ENCODE measurements around the gene ENG. TPM values are rescaled to one million over a fixed set of nuclear protein-coding genes. Genes with fewer than 3 reads are reported as not detected.

The ENG gene
- total and polyA plus RNA-seq, 2 of the 4 experiments (the other 2 are of a cell fraction), result 3.6 to 83.3 TPM

GRCh38 chr9:127786773-127787104 lies 67.7 kb downstream of the ENG start:
- in situ Hi-C loops (cut with MboI; ENCODE audit: low sequenced_read_pairs), result no loop called here
- peaks cover 44% of the 10 kb centered on the region for H3K36me3 ChIP-seq (ENCODE audit: control insufficient read depth, insufficient read depth, low read length)
- no peak overlapping the region for H3K18ac ChIP-seq (ENCODE audit: low read depth, low read length)
- no peaks in the 10 kb centered on the region for H3K9me3 ChIP-seq (ENCODE audit: control insufficient read depth, insufficient read depth, low read length)
- peak overlapping the region; percentile 23; the same call in 1 of the 2 replicates for H3K4ac ChIP-seq (ENCODE audit: low read depth, low read length)
- dilution Hi-C loops (cut with HindIII; ENCODE audit: low sequenced_read_pairs, unreplicated experiment), result no loop called here
- peak overlapping the region; percentile 93 for H3K27ac ChIP-seq (ENCODE audit: insufficient read depth, low read length)
- intact Hi-C loops (cut with micrococcal nuclease), result loop anchor here (1.0 kb wide), 1 partner anchor 84 kb away; no protein-coding TSS in a partner anchor
- H3K14ac ChIP-seq (replicated peaks; ENCODE audit: low read depth, low read length), result peak overlapping the region; percentile 20; the same call in 1 of the 2 replicates
- H2BK120ac ChIP-seq (ENCODE audit: low read depth, low read length), result no peak overlapping the region
- no peak overlapping the region for H4K8ac ChIP-seq (ENCODE audit: low read depth in 2 of 2, low read length in 2 of 2)
- no TSS peak for BruUV-seq (replicated peaks)
- peak overlapping the region; percentile 100 for H2AK9ac ChIP-seq (replicated peaks; ENCODE audit: low read depth, low read length, poor library complexity)
- H3K9me1 ChIP-seq (ENCODE audit: insufficient read depth, low read length), result no peaks in the 10 kb centered on the region; the same call in 1 of the 2 replicates
- peaks cover 19 to 55% of the 10 kb centered on the region in 2 experiments for H3K79me1 ChIP-seq (ENCODE audit: low read depth in 1 of 2, low read length in 2 of 2)
- no peaks in the 10 kb centered on the region for H3K27me3 ChIP-seq (ENCODE audit: control insufficient read depth, insufficient read depth, low read length)
- H4K91ac ChIP-seq (ENCODE audit: insufficient read depth, low read depth, low read length), result no peak overlapping the region
- 0% methylated on average over 4 of the region's 12 CpGs; no CpG with 5 or more reads in 1 of the 2 experiments for WGBS, 2 experiments (ENCODE audit: extremely low coverage in 2 of 2, insufficient read length in 1 of 2)
- no peak overlapping the region for H3K23ac ChIP-seq (ENCODE audit: low read depth, low read length)
- no peak overlapping the region for H2BK15ac ChIP-seq (ENCODE audit: low read depth, low read length)
- no peak for ATAC-seq (ENCODE audit: low read depth)
- H2AFZ ChIP-seq (replicated peaks; ENCODE audit: low read length, poor library complexity), result peak overlapping the region; percentile 84
- no peak overlapping the region for H4K5ac ChIP-seq (ENCODE audit: low read depth, low read length)
- ChIA-PET CTCF (interaction anchor here (0.8 to 1.0 kb wide), 2 partner anchors 83 to 124 kb away, joined by 3 to 8 read pairs; no protein-coding TSS in a partner anchor), POLR2A (ENCODE audit: unreplicated experiment) (no interaction called here)
- no peak overlapping the region for H2BK20ac ChIP-seq (ENCODE audit: low read depth, low read length)
- peak overlapping the region; percentile 41; the same call in 1 of the 2 replicates for H2AK5ac ChIP-seq (ENCODE audit: low read depth, low read length)
- peaks cover 52% of the 10 kb centered on the region for H4K20me1 ChIP-seq (ENCODE audit: insufficient read depth, low read length)
- TF ChIP-seq CHD1 (IDR thresholded peaks at IDR 0.05; ENCODE audit: low read depth, low read length), result no peak
- TF ChIP-seq MXI1 (IDR thresholded peaks at IDR 0.05; ENCODE audit: borderline replicate concordance, low read depth, low read length), result 0 out of 2 replicates have a peak, but pooled peaks have one; percentile 2
- no peak for TF ChIP-seq FOS (IDR thresholded peaks at IDR 0.05; ENCODE audit: low read depth, low read length)
- TF ChIP-seq ELK1 (IDR thresholded peaks at IDR 0.05; ENCODE audit: borderline replicate concordance, low read depth, low read length), result no peak
- no peak for TF ChIP-seq MAZ (IDR thresholded peaks at IDR 0.05; ENCODE audit: borderline replicate concordance, low read depth, low read length)
- no peak for TF ChIP-seq RCOR1 (IDR thresholded peaks at IDR 0.05; ENCODE audit: insufficient replicate concordance, low read length)
- TF ChIP-seq BHLHE40 (IDR thresholded peaks at IDR 0.05; ENCODE audit: low read depth, low read length), result no peak
- no peak for TF ChIP-seq USF2 (IDR thresholded peaks at IDR 0.05; ENCODE audit: low read depth, low read length)
- peak; percentile 48 for TF ChIP-seq CTCF (conservative IDR thresholded peaks at IDR 0.05; ENCODE audit: low read depth, low read length)
- TF ChIP-seq NFE2L2 (IDR thresholded peaks at IDR 0.05; ENCODE audit: low read depth, low read length), result no peak
- no peak for TF ChIP-seq POLR2A (IDR thresholded peaks at IDR 0.05; ENCODE audit: low read depth, low read length)
- no peak for TF ChIP-seq MAFK (IDR thresholded peaks at IDR 0.05; ENCODE audit: low read depth, low read length)
- no peak for TF ChIP-seq CEBPB (IDR thresholded peaks at IDR 0.05; ENCODE audit: low read depth, low read length)
- no peak for TF ChIP-seq RFX5 (IDR thresholded peaks at IDR 0.05; ENCODE audit: low read depth, low read length)
- TF ChIP-seq RAD21 (IDR thresholded peaks at IDR 0.05; ENCODE audit: low read length), result peak; percentile 56
- peak; percentile 49 for TF ChIP-seq SMC3 (IDR thresholded peaks at IDR 0.05; ENCODE audit: low read depth, low read length)
- peak overlapping the region; percentile 82 for H2BK5ac ChIP-seq (ENCODE audit: low read depth, low read length, poor library complexity, severe bottlenecking)
- DNase-seq, result no peak
- peak overlapping the region; percentile 95 for H3K4me3 ChIP-seq (ENCODE audit: insufficient read depth, low read depth, low read length)
- peak overlapping the region; percentile 92 for H3K9ac ChIP-seq (ENCODE audit: low read depth, low read length)
- H3K56ac ChIP-seq (ENCODE audit: extremely low read depth, insufficient read depth, low read length), result peak overlapping the region; percentile 40
- H3K4me2 ChIP-seq (ENCODE audit: low read depth, low read length), result peak overlapping the region; percentile 89
- H3K4me1 ChIP-seq (ENCODE audit: control insufficient read depth, insufficient read depth, low read length), result no peaks in the 10 kb centered on the region; the same call in 1 of the 2 replicates
